H1 (cell line): Measurements from ENCODE around the gene KIF26A. TPM values are rescaled to one million over a fixed set of nuclear protein-coding genes. Genes with fewer than 3 reads are reported as not detected.

ENCODE experiments used
- CTCF ChIA-PET: fragments of 300-600 bp; sonication (Branson Sonifier 250); formaldehyde crosslinking; loops from one replicate; lab custom pipeline; 2021; ENCODE audit not compliant: partially characterized antibody; lab: Charles Lee
- POLR2A ChIA-PET: fragments of 300-600 bp; sonication (Branson Sonifier 250); formaldehyde crosslinking; loops from one replicate; lab custom pipeline; 2021; ENCODE audit warnings: inconsistent platforms; ENCODE audit not compliant: partially characterized antibody; lab: Charles Lee
- DNase-seq, 2 experiments: peaks; one replicate each; pipeline versions ENCODE4 v3.0.0 to v3.0.0-alpha.2; 2010 to 2022; ENCODE audit warnings: low spot score in 2 of 2, low read depth in 1 of 2, mixed read lengths in 1 of 2
- FAIRE-seq: peaks from 2 replicates; lab custom pipeline; 2011; peaks lifted over from hg19 to GRCh38; lab: Jason Lieb, UNC
- H2AFZ ChIP-seq: 2 replicates; pipeline ENCODE4 v1.8.1; 2012; ENCODE audit warnings: low read length, inconsistent platforms
- H2AK5ac ChIP-seq: 2 replicates; pipeline ENCODE4 v1.6.1; 2013; ENCODE audit warnings: low read depth, low read length
- H2BK120ac ChIP-seq: replicated peaks from 2 replicates; pipeline ENCODE3; 2013; ENCODE audit warnings: low read depth, low read length, inconsistent platforms
- H2BK12ac ChIP-seq: 2 replicates; pipeline ENCODE4 v1.6.1; 2013; ENCODE audit warnings: low read depth, low read length
- H2BK15ac ChIP-seq: 2 replicates; pipeline ENCODE4 v1.6.1; 2013; ENCODE audit warnings: low read length
- H2BK20ac ChIP-seq: 2 replicates; pipeline ENCODE4 v1.6.1; 2013; ENCODE audit warnings: low read length
- H2BK5ac ChIP-seq: 2 replicates; pipeline ENCODE4 v1.6.1; 2013; ENCODE audit warnings: low read depth, low read length
- H3K14ac ChIP-seq: 2 replicates; pipeline ENCODE4 v1.6.1; 2013; ENCODE audit warnings: inconsistent platforms; ENCODE audit not compliant: insufficient read length
- H3K18ac ChIP-seq: 2 replicates; pipeline ENCODE4 v1.6.1; 2013; ENCODE audit warnings: low read length; ENCODE audit errors: extremely low read depth
- H3K23ac ChIP-seq: 2 replicates; pipeline ENCODE4 v1.6.1; 2013; ENCODE audit warnings: inconsistent platforms; ENCODE audit not compliant: insufficient read length
- H3K23me2 ChIP-seq: 2 replicates; pipeline ENCODE4 v1.6.1; 2013; ENCODE audit warnings: low read depth, low read length
- H3K27ac ChIP-seq: 2 replicates; pipeline ENCODE4 v1.6.1; 2011; ENCODE audit warnings: low read depth, low read length, inconsistent platforms
- H3K27me3 ChIP-seq, 4 experiments: replicated peaks in 1 of 4; 1 replicate in 1 of 4; 2 replicates in 3 of 4; pipeline versions ENCODE4 v1.6.1 to v1.8.1; 2011 to 2013; ENCODE audit warnings: low read length in 3 of 4, mild to moderate bottlenecking in 3 of 4, inconsistent platforms in 2 of 4, mixed read lengths in 2 of 4, moderate library complexity in 1 of 4; ENCODE audit not compliant: control insufficient read depth in 3 of 4, insufficient read depth in 3 of 4; ENCODE audit errors: extremely low read depth in 1 of 4
- H3K36me3 ChIP-seq, 4 experiments: 2 replicates each; pipeline versions ENCODE4 v1.6.1 to v1.8.1; 2011 to 2013; ENCODE audit warnings: mild to moderate bottlenecking in 4 of 4, low read length in 3 of 4, moderate library complexity in 2 of 4, control low read depth in 1 of 4, inconsistent platforms in 1 of 4; ENCODE audit not compliant: insufficient read depth in 4 of 4, control insufficient read depth in 2 of 4
- H3K4ac ChIP-seq: replicated peaks from 2 replicates; pipeline ENCODE3; 2013; ENCODE audit warnings: low read length, low read depth, mixed read lengths, inconsistent platforms; ENCODE audit not compliant: insufficient read length
- H3K4me1 ChIP-seq, 4 experiments: replicated peaks in 1 of 4; 1 replicate in 1 of 4; 2 replicates in 3 of 4; pipeline versions ENCODE4 v1.6.1 to v1.8.1; 2011 to 2013; ENCODE audit warnings: low read length in 3 of 4, inconsistent platforms in 2 of 4, mixed read lengths in 1 of 4; ENCODE audit not compliant: insufficient read depth in 4 of 4, control insufficient read depth in 3 of 4
- H3K4me2 ChIP-seq, 2 experiments: 2 replicates each; pipeline versions ENCODE4 v1.6.1 to v1.8.1; 2011 to 2013; ENCODE audit warnings: low read depth in 2 of 2, low read length in 2 of 2, control low read depth in 1 of 2, inconsistent platforms in 1 of 2, mild to moderate bottlenecking in 1 of 2; ENCODE audit not compliant: insufficient read depth in 1 of 2
- H3K4me3 ChIP-seq, 4 experiments: fragments of 200-600, 300-600 bp in 1 of 4; sonication (generic), shearing (Covaris generic), sonication (Bioruptor Twin) in 1 of 4; 2 replicates each; pipeline versions ENCODE4 v1.5.1 to v1.8.1; 2011 to 2016; ENCODE audit warnings: low read length in 4 of 4, low read depth in 3 of 4, control low read depth in 2 of 4, inconsistent platforms in 2 of 4, mild to moderate bottlenecking in 2 of 4, mixed read lengths in 1 of 4, moderate library complexity in 1 of 4; ENCODE audit not compliant: insufficient read depth in 2 of 4; ENCODE audit errors: extremely low read depth in 1 of 4
- H3K56ac ChIP-seq: replicated peaks from 2 replicates; pipeline ENCODE3; 2013; ENCODE audit warnings: low read depth, mild to moderate bottlenecking, mixed read lengths, low read length, inconsistent platforms; ENCODE audit not compliant: insufficient read length
- H3K79me1 ChIP-seq: 2 replicates; pipeline ENCODE4 v1.6.1; 2013; ENCODE audit warnings: low read depth, low read length, control low read depth
- H3K79me2 ChIP-seq, 2 experiments: 2 replicates each; pipeline versions ENCODE4 v1.6.1 to v1.8.1; 2012 to 2013; ENCODE audit warnings: low read length in 2 of 2, mild to moderate bottlenecking in 2 of 2, inconsistent platforms in 1 of 2; ENCODE audit not compliant: insufficient read depth in 2 of 2, control insufficient read depth in 1 of 2
- H3K9ac ChIP-seq, 4 experiments: replicated peaks in 1 of 4; 1 replicate in 1 of 4; 2 replicates in 3 of 4; pipeline versions ENCODE4 v1.6.1 to v1.8.1; 2011 to 2013; ENCODE audit warnings: low read depth in 3 of 4, low read length in 3 of 4, control low read depth in 2 of 4, mild to moderate bottlenecking in 2 of 4, moderate library complexity in 2 of 4, inconsistent platforms in 1 of 4; ENCODE audit errors: extremely low read depth in 1 of 4
- H3K9me3 ChIP-seq, 2 experiments: 2 replicates each; pipeline versions ENCODE4 v1.6.1 to v1.8.1; 2012 to 2013; ENCODE audit warnings: mild to moderate bottlenecking in 2 of 2, moderate library complexity in 2 of 2, control low read depth in 1 of 2, inconsistent platforms in 1 of 2, low read depth in 1 of 2, low read length in 1 of 2, mixed read lengths in 1 of 2; ENCODE audit not compliant: insufficient read depth in 2 of 2
- H4K20me1 ChIP-seq, 2 experiments: replicated peaks in 1 of 2; 2 replicates each; pipeline versions ENCODE3 to v1.8.1; 2011 to 2013; ENCODE audit warnings: inconsistent platforms in 2 of 2, low read length in 2 of 2, mild to moderate bottlenecking in 1 of 2; ENCODE audit not compliant: insufficient read depth in 2 of 2, control insufficient read depth in 1 of 2
- H4K5ac ChIP-seq: 2 replicates; pipeline ENCODE4 v1.6.1; 2013; ENCODE audit warnings: low read length, low read depth, mixed read lengths, inconsistent platforms; ENCODE audit not compliant: insufficient read length
- H4K8ac ChIP-seq: 2 replicates; pipeline ENCODE4 v1.8.0; 2013; ENCODE audit warnings: mild to moderate bottlenecking, moderate library complexity, low read length, inconsistent platforms; ENCODE audit not compliant: insufficient read depth; ENCODE audit errors: extremely low read depth
- H4K91ac ChIP-seq: replicated peaks from 2 replicates; pipeline ENCODE3; 2013; ENCODE audit warnings: low read length, mixed read lengths, inconsistent platforms; ENCODE audit not compliant: insufficient read length
- GTF2F1 ChIP-seq: IDR thresholded peaks from 2 replicates; pipeline ENCODE4 v1.6.1; 2012; ENCODE audit warnings: low read depth, low read length, improper control_type of control experiment, borderline replicate concordance
- JUN ChIP-seq: IDR thresholded peaks from 2 replicates; pipeline ENCODE4 v1.6.1; 2011; ENCODE audit warnings: low read depth, mild to moderate bottlenecking, improper control_type of control experiment, low read length
- WGBS, 2 experiments: shearing (Covaris generic) in 1 of 2; methylation state at CpG; one replicate each; pipeline versions ENCODE4 v1.1.6 to v1.1.7; 2013 to 2015; ENCODE audit warnings: low lambda C conversion rate in 2 of 2, mixed read lengths in 2 of 2, inconsistent platforms in 1 of 2, low coverage in 1 of 2, missing lambda C conversion rate in 1 of 2; ENCODE audit not compliant: insufficient replicate concordance in 2 of 2, insufficient coverage in 1 of 2, insufficient read length in 1 of 2; ENCODE audit errors: extremely low coverage in 1 of 2, missing lambda C conversion rate in 1 of 2; 5-methylcytosine and 5-hydroxymethylcytosine counted together
- polyA plus RNA-seq, 7 experiments: library from polyadenylated mRNA; depleted of rRNA in 3 of 7; stranded (reverse) in 5 of 7; unstranded in 2 of 7; fragments of >200 nt in 5 of 7; fragments of 200-250 nt in 2 of 7; gene quantifications; 1 replicate in 5 of 7; 2 replicates in 1 of 7; 4 replicates in 1 of 7; pipeline versions ENCODE4 v1.2.1 to v1.2.3, GENCODE V29; 2011 to 2013; ENCODE audit warnings: missing spikeins in 2 of 7, mixed read lengths in 2 of 7
- total RNA-seq: library from RNA; stranded (reverse); fragmentation: NEBNext Ultra II Directional; extraction: Animal tissue kit (Norgen Biotek cat#: 25700); gene quantifications from 2 replicates; pipeline ENCODE4 v1.2.1, GENCODE V29; 2021

KIF26A gene
- total and polyA plus RNA-seq, 2 of the 8 experiments (the other 6 are each of a cell fraction or from before 2014, with no cell fraction given): 11.5 to 41.6 TPM

- Histone ChIP-seq H3K79me1 (peaks cover 16% of the 10 kb centered on the region), H4K91ac (peak overlapping the region; percentile 65), H3K14ac (no peak overlapping the region), H3K36me3 (no peaks in the 10 kb centered on the region; a peak in 2 of 8 replicates), H2BK5ac (no peak overlapping the region), H3K27ac (no peak overlapping the region), H2AK5ac (no peak overlapping the region), H4K8ac (no peak overlapping the region), H3K4me1 (peaks cover 0 to 29% (median 18%) of the 10 kb centered on the region in 4 experiments; a peak in 6 of 7 replicates), H3K4ac (no peak overlapping the region), H3K56ac (no peak overlapping the region), H3K9me3 (no peaks in the 10 kb centered on the region), H2BK15ac (no peak overlapping the region), H3K4me2 (no peak overlapping the region), H2BK120ac (no peak overlapping the region), H3K4me3 (no peak overlapping the region), H2BK20ac (no peak overlapping the region), H3K23me2 (peaks cover 18% of the 10 kb centered on the region), H4K5ac (no peak overlapping the region), H4K20me1 (peaks cover 19 to 39% of the 10 kb centered on the region in 2 experiments), H2BK12ac (0 out of 2 replicates have a peak overlapping the region, but pooled peaks have one; percentile 39), H3K79me2 (peaks cover 26 to 76% of the 10 kb centered on the region in 2 experiments; a peak in 3 of 4 replicates), H3K9ac (no peak overlapping the region), H3K23ac (no peak overlapping the region), H3K27me3 (peaks cover 7 to 14% (median 11%) of the 10 kb centered on the region in 4 experiments), H3K18ac (no peak overlapping the region), H2AFZ (no peak overlapping the region)
- DNase-seq (no peak), FAIRE-seq (no peak)
- TF ChIP-seq GTF2F1 (no peak), JUN (no peak)
- 94% methylated on average over 12 of the region's 15 CpGs; no CpG with 5 or more reads in 1 of the 2 experiments for WGBS, 2 experiments
- ChIA-PET CTCF (interaction anchor here (1.0 to 1.4 kb wide), 3 partner anchors 8 to 17 kb away, joined by 3 read pairs; no protein-coding TSS in a partner anchor), POLR2A (interaction anchor here (0.9 kb wide), 1 partner anchor 10 kb away, joined by 4 read pairs; no protein-coding TSS in a partner anchor)
Measured at GRCh38 chr14:104141621-104142091, 3.3 kb downstream of the KIF26A start.
